EL (cell line): ENCODE measurements around the gene WDR35.
"Not testable (repeated sequence)": the region's sequence is repeated elsewhere in the genome, so short reads cannot be mapped to it uniquely, and the experiment has no call there.

Experiments
- DNase-seq: peaks from one replicate; pipeline ENCODE4 v3.0.0-alpha.2; 2016

Gene WDR35

GRCh38 chr2:19937004-19937403 is 52.9 kb downstream of the WDR35 start:
- DNase-seq: no peak

DNA sequence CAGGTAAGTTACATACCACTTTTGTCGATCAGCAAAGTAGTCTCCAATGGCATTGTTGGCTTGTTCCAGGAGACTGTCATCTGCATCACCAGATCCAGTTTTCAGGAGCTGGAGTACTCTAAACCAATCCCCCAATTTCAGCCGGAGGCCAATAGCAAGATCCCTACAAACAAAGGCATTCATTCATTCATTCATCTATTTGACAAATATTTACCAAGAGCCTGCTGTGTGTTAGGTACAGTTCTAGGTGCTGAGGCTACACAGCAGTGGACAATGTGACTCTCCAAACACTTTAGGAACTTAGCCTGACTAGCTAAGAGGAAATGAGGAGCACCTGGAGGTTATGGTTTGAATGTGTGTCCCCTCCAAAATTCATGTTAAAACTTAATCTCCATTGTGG is 53.7 kb downstream of the WDR35 start:
- no peak for DNase-seq

- DNase-seq: peak; percentile 73
Observed at GRCh38 chr2:19933351-19933981, 56.4 kb downstream of the WDR35 start.

- no peak for DNase-seq
Observed at GRCh38 chr2:19932928-19933327, 57.0 kb downstream of the WDR35 start.

- no peak for DNase-seq
Observed at GRCh38 chr2:19929226-19929625, 60.7 kb downstream of the WDR35 start.

GRCh38 chr2:19927816-19928215 is 62.1 kb downstream of the WDR35 start:
- not testable (repeated sequence) for DNase-seq

GRCh38 chr2:19924526-19924925 is 65.4 kb downstream of the WDR35 start:
- not testable (repeated sequence) for DNase-seq

DNA sequence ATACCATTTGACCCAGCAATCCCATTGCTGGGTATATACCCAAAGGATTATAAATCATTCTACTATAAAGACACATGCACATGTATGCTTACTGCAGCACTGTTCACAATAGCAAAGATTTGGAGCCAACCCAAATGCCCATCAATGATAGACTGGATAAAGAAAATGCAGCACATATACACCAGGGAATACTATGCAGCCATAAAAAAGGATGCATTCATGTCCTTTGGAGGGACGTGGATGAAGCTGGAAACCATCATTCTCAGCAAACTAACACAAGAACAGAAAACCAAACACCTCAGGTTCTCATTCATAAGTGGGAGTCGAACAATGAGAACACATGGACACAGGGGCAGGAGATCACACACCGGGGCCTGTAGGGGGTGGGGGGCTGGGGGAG is 67.7 kb downstream of the WDR35 start:
- not testable (repeated sequence) for DNase-seq

GRCh38 chr2:19916385-19916950 is 73.4 kb downstream of the WDR35 start:
- no peak for DNase-seq

DNA sequence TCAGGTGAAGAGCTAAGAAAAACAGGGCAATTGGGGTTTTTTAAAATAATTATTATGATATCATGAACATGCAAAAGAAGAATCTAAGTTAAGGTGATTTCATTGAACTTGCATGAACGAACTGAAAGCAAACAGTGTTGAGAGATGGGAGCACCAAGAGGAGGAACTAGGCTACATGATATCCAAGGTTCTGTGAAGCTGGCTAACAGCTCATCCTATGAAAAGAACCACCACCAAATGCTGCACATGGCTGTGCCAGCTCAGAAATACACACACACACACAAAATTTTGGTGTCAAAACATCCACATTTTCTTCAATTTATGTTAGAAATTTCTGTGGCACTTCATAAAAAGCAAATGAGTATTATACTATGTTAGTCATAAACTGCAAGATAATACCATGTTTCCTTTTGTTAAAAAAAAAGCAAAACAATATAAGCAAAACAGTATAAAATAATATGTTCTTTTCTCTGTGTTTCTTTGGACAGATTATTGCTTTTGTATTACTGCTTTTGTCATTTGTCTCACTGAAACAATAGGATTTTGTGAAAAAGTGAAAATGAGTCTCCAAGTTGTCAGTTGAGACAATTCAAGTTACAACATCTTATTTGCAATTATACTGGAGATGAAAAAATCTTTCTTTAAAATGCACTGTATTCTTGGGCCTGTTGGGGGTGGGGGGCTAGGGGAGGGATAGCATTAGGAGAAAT is 75.5 kb downstream of the WDR35 start:
- no peak for DNase-seq

DNA sequence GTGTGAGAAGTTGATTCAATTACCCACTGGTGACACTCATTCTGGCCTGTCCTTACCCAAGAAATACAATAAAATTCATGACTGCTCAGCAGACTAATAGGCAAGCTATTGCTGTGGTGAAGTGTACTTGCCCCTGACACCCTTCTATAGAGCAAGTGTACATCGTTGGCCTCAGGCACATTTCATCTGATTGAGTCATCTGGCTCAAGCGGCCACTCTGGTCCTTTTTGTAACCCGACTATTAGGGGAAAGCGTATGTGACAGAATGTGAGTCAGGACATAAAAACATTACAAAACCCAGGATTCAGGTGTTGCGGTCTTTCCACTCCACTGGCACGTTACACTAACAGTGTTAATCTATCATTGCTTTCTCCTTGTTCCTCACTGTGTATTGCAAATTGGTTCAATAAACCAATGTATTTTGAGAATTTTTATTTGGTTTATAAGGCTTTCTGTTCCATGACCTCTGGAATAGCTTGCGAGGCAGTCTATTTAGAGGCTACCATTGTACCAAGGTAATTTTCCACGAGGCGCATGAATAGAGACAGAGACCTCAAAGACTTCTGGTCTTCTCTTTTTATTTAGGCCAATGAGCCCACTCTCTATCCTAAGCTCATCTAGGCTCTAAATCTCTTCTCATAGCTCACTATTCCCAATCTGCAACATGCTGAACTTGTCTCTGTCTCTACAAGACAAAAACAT is 77.9 kb downstream of the WDR35 start:
- DNase-seq: peak; percentile 98

DNA sequence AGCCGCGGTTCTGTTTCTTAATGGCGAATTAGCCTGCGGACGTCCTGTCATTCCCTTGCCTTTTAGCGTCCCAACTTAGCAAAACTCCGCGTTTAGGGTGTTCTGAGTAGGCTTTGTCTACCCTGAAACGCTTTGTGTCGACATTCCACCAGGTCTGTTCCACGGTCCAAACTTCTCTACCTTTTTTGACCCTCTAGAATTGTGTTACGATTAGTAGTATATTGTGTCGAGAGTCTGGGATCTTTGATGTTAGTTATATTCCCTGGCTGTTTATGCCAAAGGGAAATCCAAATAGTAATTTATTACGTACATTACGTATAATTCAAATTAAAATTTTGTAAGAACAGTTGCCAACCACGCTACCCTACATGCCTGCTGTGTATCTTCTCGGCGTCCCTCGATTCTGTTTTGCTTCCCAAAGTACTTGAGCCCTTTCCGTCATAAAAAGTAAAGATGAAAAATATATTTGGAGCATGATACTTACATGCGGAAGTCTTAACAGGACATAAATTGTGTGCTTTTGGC is 87.6 kb downstream of the WDR35 start:
- no peak for DNase-seq

DNA sequence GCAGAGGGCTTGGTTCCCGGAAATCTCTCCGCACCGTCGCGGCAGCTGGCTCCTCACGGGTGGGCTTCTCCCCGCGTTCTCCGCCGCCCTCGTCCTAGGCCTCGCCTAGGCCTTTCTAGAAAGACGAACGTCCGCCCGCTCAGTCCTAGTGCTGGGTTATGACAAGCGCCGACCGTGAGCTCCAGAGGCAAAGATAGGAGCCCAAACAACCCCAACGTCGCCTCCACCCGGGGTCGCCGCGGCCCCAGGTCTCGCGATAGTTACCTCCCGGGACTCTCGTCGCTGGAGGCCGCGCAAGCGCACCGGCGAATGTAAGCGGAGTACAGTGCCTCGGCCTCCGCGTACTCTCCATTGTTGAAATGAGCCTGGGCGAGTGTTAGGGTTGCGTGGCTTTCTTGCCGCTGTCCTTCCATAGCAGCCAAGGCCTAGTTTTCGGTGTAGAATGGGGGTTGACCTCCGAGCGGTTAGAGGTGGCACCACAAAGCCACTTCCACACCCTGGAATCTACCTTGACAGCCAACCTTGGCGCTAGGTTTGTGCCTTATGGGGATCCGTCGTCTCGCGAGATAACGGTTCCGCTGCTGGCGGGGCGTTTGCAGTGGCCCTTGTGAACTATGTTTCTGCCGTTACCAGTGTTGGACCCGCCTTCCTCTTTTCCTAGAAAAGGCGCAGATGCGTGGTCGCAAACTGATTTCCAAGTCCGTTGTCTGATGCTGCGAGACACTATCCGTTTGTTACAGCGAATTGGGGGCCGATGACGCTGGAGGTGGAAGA is 88.3 kb downstream of the WDR35 start, which contains the start of gene TTC32:
TTC32 (minus strand) TSS at position 542 of the 774 bp plus-strand sequence; CDS start at position 413, 129 bp downstream.
- peak; percentile 92 for DNase-seq

- peak; percentile 16 for DNase-seq
Observed at GRCh38 chr2:19900931-19901441, 88.9 kb downstream of the WDR35 start.

- DNase-seq: peak; percentile 23
Observed at GRCh38 chr2:19899985-19900930, 89.6 kb downstream of the WDR35 start.

DNA sequence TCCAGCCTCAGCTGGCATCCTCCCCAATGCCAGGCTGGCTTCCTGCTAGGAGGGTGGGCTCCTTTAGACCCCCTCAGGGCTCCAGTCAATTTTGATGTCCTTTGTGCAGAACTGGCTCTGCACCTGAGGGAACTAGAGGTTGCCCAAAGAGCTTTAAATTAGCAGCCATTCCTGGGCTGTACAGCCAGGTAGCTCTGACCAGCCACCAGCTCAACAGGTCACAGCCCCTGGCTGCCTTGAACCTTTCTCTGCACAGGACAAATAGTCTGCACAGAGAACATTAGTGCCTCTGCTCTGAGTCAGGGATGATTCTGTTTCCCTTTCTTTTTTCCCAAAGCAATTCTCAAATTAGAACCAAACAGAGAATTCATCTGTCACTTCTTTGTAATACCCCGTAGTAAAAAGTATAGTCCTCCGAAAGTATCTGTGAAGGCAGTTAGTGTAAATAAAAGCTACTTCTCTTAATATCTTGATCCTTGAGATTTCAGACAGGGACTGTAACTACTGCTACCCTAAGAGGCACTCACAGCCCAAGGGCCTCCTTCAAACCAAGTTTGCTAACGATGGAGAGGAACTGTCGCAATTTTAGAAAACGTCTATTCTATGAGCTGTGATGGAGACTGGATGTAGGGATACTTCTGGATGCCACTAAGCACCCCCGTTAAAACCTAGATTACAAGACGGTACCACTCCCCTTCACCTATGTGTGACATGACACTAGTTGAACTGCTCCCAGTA is 91.1 kb downstream of the WDR35 start:
- no peak for DNase-seq

DNA sequence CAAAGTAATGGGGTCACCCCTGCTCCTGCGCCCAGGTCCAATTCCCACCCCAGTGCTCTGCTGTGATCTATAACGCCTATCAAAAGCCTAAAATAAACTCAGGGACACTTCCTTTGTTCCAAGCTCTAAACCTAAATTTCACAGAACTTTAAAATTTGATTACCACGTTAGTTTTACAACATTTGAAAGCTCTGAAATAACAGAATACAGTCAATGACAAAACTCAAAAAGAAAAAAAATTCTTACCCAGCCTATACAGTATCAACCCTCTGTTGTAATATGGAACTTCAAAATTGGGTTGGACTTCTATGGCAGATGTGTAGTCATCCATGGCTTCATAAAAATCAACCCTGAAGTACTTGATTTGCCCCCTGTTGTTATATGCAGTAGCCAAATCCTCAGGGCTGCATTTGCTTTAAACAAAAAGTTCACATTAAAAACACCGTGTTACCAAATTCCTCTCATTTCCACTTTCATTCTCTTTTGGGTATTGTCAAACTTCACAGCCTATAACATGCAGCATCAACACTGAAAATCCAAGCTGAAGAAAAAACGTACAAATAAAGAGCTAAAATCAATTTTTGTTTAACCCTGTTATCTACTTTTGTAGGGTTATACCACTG is 92.2 kb downstream of the WDR35 start:
- no peak for DNase-seq

- no peak for DNase-seq
Observed at GRCh38 chr2:19895535-19895934, 94.4 kb downstream of the WDR35 start.

GRCh38 chr2:19894134-19894792 is 95.6 kb downstream of the WDR35 start:
- DNase-seq: no peak
